ENCODE measurements around the gene CCT5.
"Not testable (repeated sequence)": the region's sequence is repeated elsewhere in the genome, so short reads cannot be mapped to it uniquely, and the experiment has no call there.

Gene CCT5

DNA sequence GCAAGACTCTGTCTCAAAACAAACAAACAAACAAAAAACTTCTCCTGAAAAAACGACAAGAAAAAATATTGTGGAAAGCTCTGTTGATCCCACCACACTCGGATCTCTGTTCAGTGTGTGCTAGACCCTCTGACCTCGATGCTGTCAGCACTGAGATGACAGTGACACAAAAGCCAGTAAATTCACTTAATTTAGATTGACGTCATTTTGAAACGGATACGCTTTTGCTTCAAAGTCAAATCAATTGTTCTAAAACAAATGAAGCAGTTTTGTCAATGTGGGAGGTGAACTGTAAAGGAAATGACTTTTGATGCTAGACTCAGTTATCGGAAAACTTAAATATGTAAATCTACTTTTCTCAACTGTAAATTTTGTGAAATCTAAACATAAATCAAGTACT, 26.6 kb downstream of the CCT5 start:
- H3K9ac ChIP-seq = no peak overlapping the region
- H3K27ac ChIP-seq = no peak overlapping the region
- no peaks in the 10 kb centered on the region for H3K27me3 ChIP-seq
- no peak overlapping the region for H3K4me3 ChIP-seq
- H3K9me3 ChIP-seq (replicated peaks in 1 of 11) = peaks cover 7 to 13% (median 10%) of the 10 kb centered on the region in 11 experiments; a peak in 21 of 22 replicates
- H3K4me2 ChIP-seq = no peak overlapping the region
- H3K4me1 ChIP-seq = peaks cover 6 to 26% (median 24%) of the 10 kb centered on the region in 10 experiments; a peak in 18 of 20 replicates
- H4K20me1 ChIP-seq = no peaks in the 10 kb centered on the region; a peak in 1 of 22 replicates
- no peak for TF ChIP-seq Cebpa-rat (IDR thresholded peaks at IDR 0.05)
- H3K36me3 ChIP-seq = no peaks in the 10 kb centered on the region

DNA sequence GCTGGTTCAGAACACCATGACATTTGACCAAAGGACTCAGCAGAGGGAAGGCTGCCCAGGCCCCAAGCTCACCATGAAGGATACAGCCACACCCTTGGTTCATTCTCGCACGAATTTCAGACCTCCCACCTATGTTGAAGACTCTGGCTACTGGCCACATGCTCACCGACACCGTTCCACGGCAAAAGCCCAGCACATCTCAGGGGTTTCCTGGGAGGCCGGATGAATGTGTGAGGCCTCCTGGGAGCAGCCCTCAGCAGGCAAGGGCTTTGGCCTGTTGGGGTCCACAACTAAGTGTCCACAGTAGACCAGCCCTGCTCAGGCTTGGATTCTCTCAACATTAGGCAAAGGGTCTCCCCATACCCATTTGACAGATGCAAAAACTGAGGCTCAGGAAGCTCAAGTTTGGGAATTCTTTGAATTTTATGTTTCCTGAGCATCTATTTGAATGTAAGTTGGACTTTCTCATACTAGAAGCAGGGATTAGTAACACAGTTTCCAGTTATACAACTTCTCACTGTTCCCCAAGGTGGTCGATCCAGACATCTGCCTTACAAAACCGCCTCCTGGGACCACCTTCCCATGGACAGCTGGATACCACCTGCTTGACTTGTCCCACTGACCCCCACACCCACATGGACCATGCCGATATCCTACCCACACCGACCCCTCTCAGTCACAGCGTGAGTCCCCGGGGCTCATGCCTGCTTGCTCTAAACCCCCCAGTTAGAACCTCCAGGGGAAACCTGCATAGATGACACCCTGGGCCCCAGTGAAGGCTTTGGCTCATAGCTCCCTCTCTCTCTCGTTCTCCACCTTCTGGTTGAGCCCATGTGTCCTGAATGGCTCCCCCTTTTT, 27.9 kb downstream of the CCT5 start:
- no peak overlapping the region for H3K4me3 ChIP-seq
- H3K4me1 ChIP-seq = peaks cover 0 to 13% (median 11%) of the 10 kb centered on the region in 10 experiments; a peak in 15 of 20 replicates
- TF ChIP-seq Cebpa-rat (IDR thresholded peaks at IDR 0.05) = no peak

DNA sequence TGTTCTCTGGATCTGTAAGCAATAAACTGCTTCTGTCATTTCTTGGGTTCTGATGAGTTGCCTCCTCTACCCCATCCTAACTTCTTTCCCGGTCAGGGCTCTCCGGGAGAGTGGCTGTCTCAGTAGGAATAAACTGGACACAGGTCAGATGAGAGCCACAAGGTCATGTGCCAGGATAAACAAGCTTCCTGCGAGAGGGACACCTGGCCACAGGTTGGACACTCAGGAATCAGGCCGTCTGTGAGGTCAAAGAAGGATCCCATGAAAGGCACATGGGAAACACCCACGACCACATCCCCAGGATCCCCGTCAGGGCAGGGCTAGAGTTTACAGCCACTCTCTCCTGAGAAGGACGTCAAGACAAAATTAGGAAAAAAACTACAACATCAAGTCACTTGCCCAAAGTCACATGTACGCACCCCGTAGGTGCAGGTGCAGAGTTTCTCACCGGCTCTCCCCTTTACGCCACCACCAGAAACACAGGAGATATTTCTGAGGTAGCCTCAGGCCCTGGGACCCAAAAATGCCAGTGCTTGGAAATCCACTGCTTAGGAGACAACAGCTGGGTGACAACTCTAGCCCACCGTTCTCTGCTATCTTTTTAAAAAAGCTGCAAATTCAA, 28.7 kb downstream of the CCT5 start:
- Histone ChIP-seq H3K36me3 (no peaks in the 10 kb centered on the region), H3K9me3 (replicated peaks in 1 of 11) (no peaks in the 10 kb centered on the region), H3K27me3 (no peaks in the 10 kb centered on the region), H3K4me1 (peaks cover 0 to 13% (median 12%) of the 10 kb centered on the region in 10 experiments; a peak in 15 of 20 replicates), H4K20me1 (no peaks in the 10 kb centered on the region; a peak in 1 of 22 replicates), H3K4me2 (no peak overlapping the region), H3K9ac (no peak overlapping the region), H3K27ac (no peak overlapping the region), H3K4me3 (no peak overlapping the region)
- TF ChIP-seq Cebpa-rat (IDR thresholded peaks at IDR 0.05) = no peak

More for the DNA sequence above, 27.9 kb downstream of the CCT5 start:
- Histone ChIP-seq H3K27ac (no peak overlapping the region), H3K36me3 (no peaks in the 10 kb centered on the region), H4K20me1 (no peaks in the 10 kb centered on the region; a peak in 1 of 22 replicates), H3K4me2 (no peak overlapping the region), H3K27me3 (no peaks in the 10 kb centered on the region), H3K9me3 (replicated peaks in 1 of 11) (0 out of 22 replicates have a peak, but pooled peaks cover 0 to under 1% (median 0%) of the 10 kb centered on the region in 11 experiments), H3K9ac (no peak overlapping the region)

DNA sequence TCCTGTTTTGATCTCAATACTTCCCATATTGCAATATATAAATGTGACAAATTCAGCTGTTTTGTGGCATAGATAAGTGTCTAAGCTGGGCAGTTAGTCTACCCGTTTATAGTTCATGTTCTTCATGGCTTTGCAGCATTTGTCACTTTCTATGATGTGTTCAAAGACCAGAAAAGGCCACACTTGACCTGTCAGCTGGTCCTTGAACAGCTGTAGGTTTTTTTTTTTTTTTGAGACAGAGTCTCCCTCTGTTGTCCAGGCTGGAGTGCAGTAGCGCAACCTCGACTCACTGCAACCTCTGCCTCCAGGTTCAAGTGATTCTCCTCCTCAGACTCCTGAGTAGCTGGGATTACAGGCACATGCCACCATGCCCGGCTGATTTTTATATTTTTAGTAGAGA, 29.2 kb downstream of the CCT5 start:
- no peaks in the 10 kb centered on the region; a peak in 1 of 22 replicates for H4K20me1 ChIP-seq
- no peak overlapping the region for H3K4me2 ChIP-seq
- H3K4me3 ChIP-seq = no peak overlapping the region
- H3K9ac ChIP-seq = no peak overlapping the region
- H3K4me1 ChIP-seq = peaks cover 0 to 16% (median 12%) of the 10 kb centered on the region in 10 experiments; a peak in 15 of 20 replicates
- H3K27ac ChIP-seq = no peak overlapping the region
- H3K36me3 ChIP-seq = no peaks in the 10 kb centered on the region
- H3K27me3 ChIP-seq = no peaks in the 10 kb centered on the region
- no peak for TF ChIP-seq Cebpa-rat (IDR thresholded peaks at IDR 0.05)
- no peaks in the 10 kb centered on the region for H3K9me3 ChIP-seq (replicated peaks in 1 of 11)

DNA sequence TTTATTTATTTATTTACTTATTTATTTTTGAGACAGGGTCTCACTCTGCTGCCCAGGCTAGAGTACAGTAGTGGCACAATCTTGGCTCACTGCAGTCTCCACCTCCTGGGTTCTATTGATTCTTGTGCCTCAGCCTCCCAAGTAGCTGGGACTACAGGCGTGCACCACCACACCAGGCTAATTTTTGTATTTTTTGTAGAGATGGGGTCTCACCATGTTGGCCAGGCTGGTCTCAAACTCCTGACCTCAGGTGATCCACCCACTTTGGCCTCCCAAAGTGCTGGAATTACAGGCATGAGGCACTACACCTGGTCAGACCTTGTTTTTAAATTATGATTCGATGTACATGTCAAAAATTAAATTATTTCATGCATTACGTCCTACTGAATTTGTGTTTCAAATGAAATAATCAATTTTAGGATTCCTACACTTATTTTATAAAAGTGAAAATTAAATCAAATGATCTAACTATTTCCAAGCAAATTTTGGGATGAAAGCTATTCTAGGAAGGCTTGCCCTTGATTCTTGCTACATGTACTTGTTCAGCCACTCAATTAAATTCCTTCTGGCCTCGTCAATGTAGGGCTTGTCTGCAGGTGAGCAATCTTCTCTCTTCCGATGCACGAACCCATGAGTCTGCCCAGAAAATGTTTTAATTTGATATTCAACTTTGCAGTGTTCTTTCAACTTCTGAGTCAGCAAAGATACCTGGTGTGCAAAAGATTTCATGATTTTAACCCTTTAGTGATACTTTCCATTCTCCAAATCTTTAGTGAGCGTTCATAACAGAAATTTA, 30.0 kb downstream of the CCT5 start:
- H3K27me3 ChIP-seq = no peaks in the 10 kb centered on the region
- H3K9ac ChIP-seq = no peak overlapping the region
- TF ChIP-seq Cebpa-rat (IDR thresholded peaks at IDR 0.05) = no peak
- no peak overlapping the region for H3K4me3 ChIP-seq
- no peak overlapping the region for H3K27ac ChIP-seq
- H4K20me1 ChIP-seq = no peaks in the 10 kb centered on the region; a peak in 1 of 22 replicates
- no peaks in the 10 kb centered on the region for H3K36me3 ChIP-seq
- peaks cover 0 to 16% (median 10%) of the 10 kb centered on the region in 10 experiments; a peak in 15 of 20 replicates for H3K4me1 ChIP-seq
- H3K4me2 ChIP-seq = no peak overlapping the region
- no peaks in the 10 kb centered on the region for H3K9me3 ChIP-seq (replicated peaks in 1 of 11)

DNA sequence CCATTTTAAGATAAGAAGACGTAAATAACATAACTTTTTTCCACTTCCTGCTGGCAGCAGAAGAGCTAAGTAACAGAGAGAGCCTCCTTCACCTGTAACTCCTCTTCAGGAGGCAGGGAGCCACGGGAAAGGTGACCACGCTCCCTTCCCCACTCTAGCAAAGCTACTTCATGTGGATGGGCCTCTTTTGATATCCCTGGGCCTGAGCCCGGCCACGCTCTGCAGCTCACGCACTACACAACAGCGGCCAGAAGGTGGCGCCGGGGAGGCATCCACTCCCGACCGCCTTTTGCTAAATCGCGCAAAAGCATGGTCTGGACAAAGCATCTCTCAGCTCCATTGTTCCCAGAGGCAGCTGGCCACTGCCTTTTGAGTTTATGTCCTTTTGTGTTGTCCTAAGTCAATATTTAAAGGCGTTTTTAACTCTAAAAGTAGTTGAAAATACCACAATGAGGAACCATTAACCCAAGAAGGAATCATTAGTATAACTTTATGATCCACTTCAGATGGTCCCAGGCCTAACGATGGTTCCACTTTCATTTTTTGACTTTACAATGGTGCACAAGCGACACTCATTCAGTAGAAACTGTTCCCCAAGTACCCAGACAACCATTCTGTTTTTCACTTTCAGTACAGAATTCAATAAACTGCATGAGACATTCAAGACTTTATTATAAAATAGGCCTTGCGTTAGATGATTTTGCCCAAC, 34.0 kb downstream of the CCT5 start:
- H3K27ac ChIP-seq = no peak overlapping the region

DNA sequence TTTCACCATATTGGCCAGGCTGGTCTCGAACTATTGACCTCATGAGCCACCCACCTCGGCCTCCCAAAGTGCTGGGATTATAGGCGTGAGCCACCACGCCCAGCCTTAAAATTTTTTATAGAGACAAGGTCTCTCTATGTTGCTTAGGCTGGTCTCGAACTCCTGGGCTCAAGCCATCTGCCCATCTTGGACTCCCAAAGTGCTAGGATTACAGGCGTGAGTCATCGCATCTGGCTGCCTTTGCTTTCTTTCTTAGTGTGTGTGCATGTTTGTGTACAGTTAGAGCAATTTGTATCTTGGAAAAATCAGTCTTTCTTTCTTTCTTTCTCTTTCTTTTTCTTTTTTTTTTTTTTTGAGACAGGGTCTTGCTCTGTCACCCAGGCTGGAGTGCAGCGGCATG, 35.3 kb downstream of the CCT5 start:
- not testable (repeated sequence) for H3K36me3 ChIP-seq; H3K4me3 ChIP-seq; H4K20me1 ChIP-seq; H3K9ac ChIP-seq; H3K27me3 ChIP-seq; H3K4me2 ChIP-seq; H3K9me3 ChIP-seq (replicated peaks in 1 of 11); H3K27ac ChIP-seq
- peaks cover 14 to 31% (median 24%) of the 10 kb centered on the region in 10 experiments for H3K4me1 ChIP-seq

More for the DNA sequence above, 34.0 kb downstream of the CCT5 start:
- Histone ChIP-seq H3K27me3 (no peaks in the 10 kb centered on the region), H3K4me1 (peaks cover 11 to 18% (median 12%) of the 10 kb centered on the region in 10 experiments), H3K36me3 (no peaks in the 10 kb centered on the region), H3K4me2 (no peak overlapping the region), H3K9me3 (replicated peaks in 1 of 11) (no peaks in the 10 kb centered on the region), H4K20me1 (no peaks in the 10 kb centered on the region), H3K4me3 (no peak overlapping the region), H3K9ac (no peak overlapping the region)
- no peak for TF ChIP-seq Cebpa-rat (IDR thresholded peaks at IDR 0.05)

DNA sequence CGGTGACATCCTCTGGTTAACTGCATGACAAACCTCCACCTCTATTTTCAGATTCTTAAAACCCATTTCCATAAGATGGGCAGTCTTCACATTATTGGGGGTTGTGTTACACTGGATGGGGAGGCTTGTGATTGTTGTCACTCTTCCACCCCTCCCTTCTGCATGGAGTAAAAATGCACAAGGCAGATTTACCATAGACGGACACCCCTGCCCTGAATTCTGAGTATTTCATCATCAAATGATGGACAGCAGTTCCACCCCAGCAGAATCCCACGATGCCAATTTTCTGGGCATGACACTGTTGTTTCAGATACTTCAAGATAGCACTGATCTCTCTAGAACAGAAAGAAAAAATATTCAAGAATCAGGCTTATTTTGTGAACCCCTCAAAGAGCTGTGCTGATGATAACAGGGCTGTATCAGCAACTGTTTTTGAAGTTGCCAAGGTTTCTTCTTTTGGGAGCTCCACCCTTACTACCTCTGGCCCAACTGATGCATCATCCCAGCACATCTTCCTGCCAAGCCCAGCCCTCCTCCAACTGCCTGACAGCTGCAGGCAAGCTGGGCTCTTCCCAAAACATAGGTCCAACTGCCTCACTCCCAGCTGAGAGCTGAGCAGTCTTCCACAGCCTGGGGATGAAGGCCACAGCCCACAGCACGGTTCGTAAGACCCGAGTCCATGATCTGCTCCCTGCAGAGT, 36.2 kb downstream of the CCT5 start:
- H3K36me3 ChIP-seq = no peaks in the 10 kb centered on the region
- H3K4me1 ChIP-seq = peaks cover 14 to 32% (median 24%) of the 10 kb centered on the region in 10 experiments
- H3K9ac ChIP-seq = no peak overlapping the region
- no peaks in the 10 kb centered on the region for H3K27me3 ChIP-seq
- TF ChIP-seq Cebpa-rat (IDR thresholded peaks at IDR 0.05) = no peak
- H3K9me3 ChIP-seq (replicated peaks in 1 of 11) = 0 out of 22 replicates have a peak, but pooled peaks cover 0 to 5% (median 0%) of the 10 kb centered on the region in 11 experiments
- H3K4me2 ChIP-seq = no peak overlapping the region
- no peak overlapping the region for H3K27ac ChIP-seq
- no peaks in the 10 kb centered on the region for H4K20me1 ChIP-seq
- H3K4me3 ChIP-seq = no peak overlapping the region
